Neutrophil (primary cell): ENCODE data around the gene DYNC1LI2.
A peak's percentile ranks its signal among the peaks of the same experiment; 100 is the strongest.

Source experiments
- H3K27ac ChIP-seq: fragments of 200-600 bp; sonication (generic); 2 replicates; pipeline ENCODE4 v1.5.1; 2016; ENCODE audit warnings: mild to moderate bottlenecking, moderate library complexity
- H3K27me3 ChIP-seq: fragments of 200-600 bp; sonication (generic); 2 replicates; pipeline ENCODE4 v1.6.0; 2016; ENCODE audit warnings: mild to moderate bottlenecking
- H3K36me3 ChIP-seq: fragments of 200-600 bp; sonication (generic); 2 replicates; pipeline ENCODE4 v1.5.1; 2017
- H3K4me1 ChIP-seq, 2 experiments: fragments of 200-600 bp in 1 of 2; sonication (generic) in 1 of 2; 1 replicate in 1 of 2; 2 replicates in 1 of 2; pipeline versions ENCODE4 v1.5.1 to v1.6.1; 2013 to 2016; ENCODE audit warnings: low read depth in 1 of 2, low read length in 1 of 2, mild to moderate bottlenecking in 1 of 2, moderate library complexity in 1 of 2; ENCODE audit not compliant: control insufficient read depth in 1 of 2, insufficient read depth in 1 of 2
- H3K4me3 ChIP-seq, 2 experiments: fragments of 200-600 bp in 1 of 2; sonication (generic) in 1 of 2; 1 replicate in 1 of 2; 2 replicates in 1 of 2; pipeline ENCODE4 v1.5.1; 2013 to 2016; ENCODE audit warnings: low read depth in 1 of 2, low read length in 1 of 2, mild to moderate bottlenecking in 1 of 2, moderate library complexity in 1 of 2
- H3K9me3 ChIP-seq: fragments of 200-600 bp; sonication (generic); 2 replicates; pipeline ENCODE4 v1.5.1; 2016
- CTCF ChIP-seq: fragments of 200-600 bp; sonication (generic); IDR thresholded peaks from 2 replicates; pipeline ENCODE4 v1.5.1; 2016; ENCODE audit warnings: antibody characterized with exemption

Gene DYNC1LI2

GRCh38 chr16:66740010-66740409, 11.4 kb downstream of the DYNC1LI2 start:
- peak; percentile 50 for TF ChIP-seq CTCF
- Histone ChIP-seq H3K4me3 (no peak overlapping the region), H3K27ac (peak overlapping the region; percentile 76), H3K4me1 (peaks cover 34 to 38% of the 10 kb centered on the region in 2 experiments), H3K9me3 (no peaks in the 10 kb centered on the region), H3K27me3 (no peaks in the 10 kb centered on the region), H3K36me3 (peaks cover 79% of the 10 kb centered on the region)

GRCh38 chr16:66735891-66736290, 15.5 kb downstream of the DYNC1LI2 start:
- H3K27ac ChIP-seq: no peak overlapping the region
- peaks cover 16 to 20% of the 10 kb centered on the region in 2 experiments for H3K4me1 ChIP-seq
- H3K9me3 ChIP-seq: no peaks in the 10 kb centered on the region
- H3K27me3 ChIP-seq: no peaks in the 10 kb centered on the region
- no peak for TF ChIP-seq CTCF
- H3K4me3 ChIP-seq: no peak overlapping the region
- H3K36me3 ChIP-seq: peaks cover 84% of the 10 kb centered on the region

- no peak overlapping the region for H3K27ac ChIP-seq
- no peak overlapping the region for H3K4me3 ChIP-seq
- no peaks in the 10 kb centered on the region for H3K27me3 ChIP-seq
- peaks cover 90% of the 10 kb centered on the region for H3K36me3 ChIP-seq
- TF ChIP-seq CTCF: no peak
- H3K4me1 ChIP-seq: peaks cover 28 to 32% of the 10 kb centered on the region in 2 experiments
- no peaks in the 10 kb centered on the region for H3K9me3 ChIP-seq
Observed at GRCh38 chr16:66731101-66731500, 20.3 kb downstream of the DYNC1LI2 start.

GRCh38 chr16:66728804-66729203, 22.6 kb downstream of the DYNC1LI2 start:
- H3K4me1 ChIP-seq: peaks cover 28 to 32% of the 10 kb centered on the region in 2 experiments
- H3K27me3 ChIP-seq: no peaks in the 10 kb centered on the region
- H3K36me3 ChIP-seq: peaks cover 92% of the 10 kb centered on the region
- H3K9me3 ChIP-seq: no peaks in the 10 kb centered on the region
- peak overlapping the region; percentile 77 for H3K27ac ChIP-seq
- TF ChIP-seq CTCF: no peak
- no peak overlapping the region for H3K4me3 ChIP-seq

- Histone ChIP-seq H3K9me3 (no peaks in the 10 kb centered on the region), H3K4me1 (peaks cover 28 to 32% of the 10 kb centered on the region in 2 experiments), H3K27ac (peak overlapping the region; percentile 77), H3K27me3 (no peaks in the 10 kb centered on the region), H3K4me3 (no peak overlapping the region), H3K36me3 (peaks cover 92% of the 10 kb centered on the region)
- TF ChIP-seq CTCF: peak; percentile 61
Observed at GRCh38 chr16:66728117-66728787, 23.2 kb downstream of the DYNC1LI2 start.
